Cardiac muscle cell (in vitro differentiated cells and primary cell): ENCODE measurements around the gene PAK4. TPM values are rescaled to one million over a fixed set of nuclear protein-coding genes. Genes with fewer than 3 reads are reported as not detected.
"Not testable (repeated sequence)": the region's sequence is repeated elsewhere in the genome, so short reads cannot be mapped to it uniquely, and the experiment has no call there.

Experiments
- DNase-seq, 2 donors: peaks; one replicate each; pipeline versions ENCODE4 v3.0.0 to v3.0.0-alpha.2; 2010 to 2017; ENCODE audit warnings: low read depth in 1 of 2, low spot score in 1 of 2
- H3K27ac ChIP-seq: fragments of 200-600 bp; sonication (generic); 2 replicates; pipeline ENCODE4 v1.5.1; 2016
- H3K27me3 ChIP-seq: fragments of 200-600 bp; sonication (generic); 2 replicates; pipeline ENCODE4 v1.6.0; 2016; ENCODE audit warnings: control low read depth
- H3K36me3 ChIP-seq: fragments of 200-600 bp; sonication (generic); 2 replicates; pipeline ENCODE4 v1.5.1; 2016; ENCODE audit warnings: control low read depth
- H3K4me1 ChIP-seq: fragments of 200-600 bp; sonication (generic); 2 replicates; pipeline ENCODE4 v1.8.1; 2017; ENCODE audit warnings: low read depth, mild to moderate bottlenecking, mixed run types
- H3K4me3 ChIP-seq: fragments of 200-600 bp; sonication (generic); 2 replicates; pipeline ENCODE4 v1.5.1; 2016; ENCODE audit warnings: mild to moderate bottlenecking
- H3K9me3 ChIP-seq: fragments of 200-600 bp; sonication (generic); 2 replicates; pipeline ENCODE4 v1.5.1; 2017; ENCODE audit warnings: low read depth, mild to moderate bottlenecking, control low read depth
- polyA plus RNA-seq: library from polyadenylated mRNA; unstranded; fragments of >200 nt; fragmentation: Nextera tagmentation; extraction: Ambion mirVana; gene quantifications from 2 replicates; pipeline ENCODE4 v1.2.1, GENCODE V29; 2016
- total RNA-seq: library from RNA; depleted of rRNA; stranded (reverse); fragments of >200 nt; gene quantifications from 2 replicates; pipeline ENCODE4 v1.2.3, GENCODE V29; 2016
- TF ChIP-seq, protein P1 (sequence below): IDR thresholded peaks from 2 replicates; pipeline ENCODE4 v1.5.1; 2012; ENCODE audit warnings: low read depth, mild to moderate bottlenecking, low read length

The PAK4 gene
- total and polyA plus RNA-seq, 2 experiments from 2014 or later, result 32.5 to 57.9 TPM

GRCh38 chr19:39112338-39112890 lies 13.2 kb upstream of the PAK4 start:
- H3K36me3 ChIP-seq, result no peaks in the 10 kb centered on the region
- TF ChIP-seq, protein P1, sequence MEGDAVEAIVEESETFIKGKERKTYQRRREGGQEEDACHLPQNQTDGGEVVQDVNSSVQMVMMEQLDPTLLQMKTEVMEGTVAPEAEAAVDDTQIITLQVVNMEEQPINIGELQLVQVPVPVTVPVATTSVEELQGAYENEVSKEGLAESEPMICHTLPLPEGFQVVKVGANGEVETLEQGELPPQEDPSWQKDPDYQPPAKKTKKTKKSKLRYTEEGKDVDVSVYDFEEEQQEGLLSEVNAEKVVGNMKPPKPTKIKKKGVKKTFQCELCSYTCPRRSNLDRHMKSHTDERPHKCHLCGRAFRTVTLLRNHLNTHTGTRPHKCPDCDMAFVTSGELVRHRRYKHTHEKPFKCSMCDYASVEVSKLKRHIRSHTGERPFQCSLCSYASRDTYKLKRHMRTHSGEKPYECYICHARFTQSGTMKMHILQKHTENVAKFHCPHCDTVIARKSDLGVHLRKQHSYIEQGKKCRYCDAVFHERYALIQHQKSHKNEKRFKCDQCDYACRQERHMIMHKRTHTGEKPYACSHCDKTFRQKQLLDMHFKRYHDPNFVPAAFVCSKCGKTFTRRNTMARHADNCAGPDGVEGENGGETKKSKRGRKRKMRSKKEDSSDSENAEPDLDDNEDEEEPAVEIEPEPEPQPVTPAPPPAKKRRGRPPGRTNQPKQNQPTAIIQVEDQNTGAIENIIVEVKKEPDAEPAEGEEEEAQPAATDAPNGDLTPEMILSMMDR, result no peak
- DNase-seq, result no peak

DNA sequence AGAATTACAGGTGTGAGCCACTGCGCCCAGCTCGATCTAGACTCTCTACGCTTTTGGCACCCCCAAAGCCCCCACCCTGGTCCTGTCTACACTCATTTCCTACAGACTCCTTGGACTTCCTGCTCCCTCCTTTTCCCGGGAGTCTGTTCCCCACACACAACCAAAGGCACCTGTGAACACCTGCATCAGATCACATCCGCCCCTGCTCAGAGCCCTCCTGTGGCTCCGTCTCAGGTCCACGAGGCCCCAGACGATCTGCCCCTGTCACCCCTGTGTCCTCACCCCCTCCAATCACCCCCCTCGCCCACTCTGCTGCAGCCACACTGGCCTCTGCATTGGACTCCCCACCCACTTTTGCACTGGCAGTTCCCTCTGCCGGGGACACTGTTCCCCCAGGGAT lies 12.4 kb upstream of the PAK4 start:
- H3K27me3 ChIP-seq, result no peaks in the 10 kb centered on the region
- H3K27ac ChIP-seq, result no peak overlapping the region
- no peaks in the 10 kb centered on the region for H3K9me3 ChIP-seq
- H3K4me1 ChIP-seq, result no peaks in the 10 kb centered on the region
- H3K36me3 ChIP-seq, result no peaks in the 10 kb centered on the region
- TF ChIP-seq, protein P1, result no peak
- no peak overlapping the region for H3K4me3 ChIP-seq
- DNase-seq, result no peak

More at GRCh38 chr19:39112338-39112890, 13.2 kb upstream of the PAK4 start:
- Histone ChIP-seq H3K27me3 (no peaks in the 10 kb centered on the region), H3K9me3 (no peaks in the 10 kb centered on the region), H3K4me1 (no peaks in the 10 kb centered on the region), H3K27ac (no peak overlapping the region), H3K4me3 (no peak overlapping the region)

- H3K27ac ChIP-seq, result no peak overlapping the region
- no peaks in the 10 kb centered on the region for H3K36me3 ChIP-seq
- no peaks in the 10 kb centered on the region for H3K9me3 ChIP-seq
- H3K4me1 ChIP-seq, result no peaks in the 10 kb centered on the region
- TF ChIP-seq, protein P1, result no peak
- DNase-seq, result no peak
- no peak overlapping the region for H3K4me3 ChIP-seq
- no peaks in the 10 kb centered on the region for H3K27me3 ChIP-seq
Observed at GRCh38 chr19:39115105-39115847, 10.3 kb upstream of the PAK4 start.

DNA sequence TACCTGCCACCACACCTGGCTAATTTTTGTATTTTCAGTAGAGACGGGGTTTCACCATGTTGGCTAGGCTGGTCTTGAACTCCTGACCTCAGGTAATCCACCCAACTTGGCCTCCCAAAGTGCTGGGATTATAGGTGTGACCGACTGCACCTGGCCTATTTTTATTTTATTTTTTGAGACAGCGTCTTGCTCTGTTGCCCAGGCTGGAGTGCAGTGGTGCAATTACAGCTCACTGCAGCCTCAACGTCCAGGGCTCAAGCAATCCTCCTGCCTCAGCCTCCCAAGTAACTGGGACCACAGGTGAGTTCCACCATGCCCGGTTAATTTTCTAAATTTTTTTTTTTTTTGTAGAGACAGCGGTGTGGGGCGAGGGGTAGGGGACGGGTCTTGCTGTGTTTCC lies 8.6 kb upstream of the PAK4 start:
- not testable (repeated sequence) for H3K4me1 ChIP-seq, H3K9me3 ChIP-seq, DNase-seq, H3K4me3 ChIP-seq, H3K27ac ChIP-seq, H3K36me3 ChIP-seq, H3K27me3 ChIP-seq

DNA sequence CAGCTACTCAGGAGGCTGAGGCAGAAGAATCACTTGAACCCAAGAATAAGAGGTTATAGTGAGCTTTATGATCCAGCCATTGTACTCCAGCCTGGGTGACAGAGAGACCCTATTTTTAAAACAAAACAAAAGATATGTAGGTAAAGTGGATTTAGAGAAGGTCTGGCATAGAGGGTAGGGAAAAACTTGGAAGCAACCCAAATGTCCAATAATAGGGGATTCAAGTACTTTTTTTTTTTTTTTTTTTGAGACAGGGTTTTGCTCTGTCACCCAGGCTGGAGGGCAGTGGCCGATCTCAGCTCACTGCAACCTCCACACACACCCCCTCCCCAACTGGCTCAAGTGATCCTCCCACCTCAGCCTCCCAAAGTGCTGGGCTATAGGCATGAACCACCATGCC lies 5.8 kb upstream of the PAK4 start:
- no peaks in the 10 kb centered on the region for H3K4me1 ChIP-seq
- no peak for DNase-seq
- H3K36me3 ChIP-seq, result no peaks in the 10 kb centered on the region
- H3K27ac ChIP-seq, result no peak overlapping the region
- H3K4me3 ChIP-seq, result no peak overlapping the region
- no peaks in the 10 kb centered on the region for H3K9me3 ChIP-seq
- TF ChIP-seq, protein P1, result no peak
- no peaks in the 10 kb centered on the region for H3K27me3 ChIP-seq
